ENCODE measurements around the gene DUSP28.

DUSP28 gene

GRCh38 chr2:240586919-240587800 is 27.0 kb downstream of the DUSP28 start:
- FAIRE-seq = no peak

GRCh38 chr2:240588006-240588655 is 28.0 kb downstream of the DUSP28 start:
- no peak for FAIRE-seq

- no peak for FAIRE-seq
Observed at GRCh38 chr2:240588669-240589068, 28.5 kb downstream of the DUSP28 start.

- FAIRE-seq = no peak
Observed at GRCh38 chr2:240589375-240589774, 29.2 kb downstream of the DUSP28 start.

DNA sequence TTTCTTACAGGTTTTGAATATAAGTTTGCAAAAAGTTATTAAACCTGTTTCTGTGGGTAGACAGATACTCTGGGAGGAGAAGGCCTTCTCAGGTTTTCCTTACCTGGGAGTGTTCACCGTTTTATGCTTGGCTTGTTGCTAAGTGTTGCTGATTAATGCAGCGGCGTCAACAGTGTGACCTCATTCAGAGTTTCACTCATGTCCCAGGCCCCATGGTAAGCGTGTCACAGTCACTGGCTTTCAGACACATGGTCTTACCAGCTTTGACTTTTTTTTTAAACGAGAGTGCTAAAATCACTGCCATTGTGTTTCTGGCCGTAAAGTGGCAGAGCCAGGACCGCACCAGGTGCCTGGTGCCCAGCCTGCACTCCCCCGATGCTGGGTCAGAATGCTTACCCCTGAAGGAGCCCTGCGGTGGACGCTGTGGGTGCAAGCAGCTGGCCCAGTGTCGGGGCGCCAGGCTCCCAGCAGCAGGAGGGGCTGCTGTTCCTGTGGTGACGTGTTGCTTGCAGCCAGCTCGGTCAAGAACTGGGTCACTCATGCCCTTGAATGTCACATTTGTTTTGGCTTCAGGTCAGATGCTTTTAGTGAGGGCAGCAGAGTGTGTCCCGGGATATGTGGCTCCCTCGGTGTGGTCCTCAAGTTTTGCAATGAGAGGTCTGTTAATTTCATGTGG is 29.8 kb downstream of the DUSP28 start:
- no peak for FAIRE-seq

DNA sequence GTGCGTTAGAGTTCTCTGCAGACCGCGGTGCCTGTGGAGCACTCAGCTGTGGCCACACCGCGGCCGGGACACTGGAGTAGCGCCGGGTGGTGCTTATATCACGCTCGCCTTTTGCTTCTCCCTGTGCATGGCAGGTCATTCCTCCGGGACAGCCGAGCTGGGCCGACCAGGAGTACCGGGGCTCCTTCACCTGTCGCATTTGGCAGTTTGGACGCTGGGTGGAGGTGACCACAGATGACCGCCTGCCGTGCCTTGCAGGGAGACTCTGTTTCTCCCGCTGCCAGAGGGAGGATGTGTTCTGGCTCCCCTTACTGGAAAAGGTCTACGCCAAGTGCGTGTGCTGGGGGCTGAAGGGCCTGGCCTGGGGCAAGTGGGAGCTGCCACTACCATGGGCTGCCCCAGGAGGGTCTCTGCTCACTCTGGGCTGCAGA is 30.5 kb downstream of the DUSP28 start:
- no peak for FAIRE-seq

- no peak for FAIRE-seq
Observed at GRCh38 chr2:240591226-240591625, 31.1 kb downstream of the DUSP28 start.

- no peak for FAIRE-seq
Observed at GRCh38 chr2:240591784-240592183, 31.6 kb downstream of the DUSP28 start.

- FAIRE-seq = no peak
Observed at GRCh38 chr2:240593026-240593702, 33.0 kb downstream of the DUSP28 start.

DNA sequence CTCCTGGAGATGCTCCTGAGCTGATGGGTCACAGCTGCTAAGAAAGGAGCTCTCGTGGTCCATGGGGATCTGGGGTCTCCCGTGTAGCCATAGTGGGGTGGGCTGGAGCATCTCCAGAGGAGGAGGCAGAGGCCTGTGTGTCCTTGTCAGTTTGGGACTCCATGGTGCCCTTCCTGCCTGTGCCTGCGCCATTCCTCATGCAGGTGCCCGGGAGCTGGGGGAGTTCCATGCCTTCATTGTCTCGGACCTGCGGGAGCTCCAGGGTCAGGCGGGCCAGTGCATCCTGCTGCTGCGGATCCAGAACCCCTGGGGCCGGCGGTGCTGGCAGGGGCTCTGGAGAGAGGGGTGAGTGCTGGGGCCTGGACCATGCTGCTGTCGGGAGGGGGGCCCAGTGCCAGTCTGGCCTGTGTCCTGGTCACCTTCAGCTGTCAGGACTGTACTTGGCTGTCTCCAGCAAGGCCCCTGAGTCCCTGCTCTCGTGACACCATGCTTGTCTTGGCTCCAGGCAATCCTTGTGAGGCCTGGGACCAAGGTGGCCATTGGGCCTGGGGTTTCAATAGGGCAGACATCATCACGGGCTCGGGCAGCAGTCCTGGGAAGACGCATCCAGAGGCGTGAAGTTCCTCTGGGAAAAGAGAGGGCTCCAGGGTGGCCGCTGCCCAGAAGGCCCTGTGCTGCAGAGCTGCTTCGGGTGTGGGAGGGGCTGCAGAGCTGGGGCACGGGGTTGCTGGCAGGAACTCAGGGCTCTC is 33.7 kb downstream of the DUSP28 start:
- FAIRE-seq = no peak

GRCh38 chr2:240594511-240595380 is 34.6 kb downstream of the DUSP28 start:
- no peak for FAIRE-seq

GRCh38 chr2:240595381-240596079 is 35.4 kb downstream of the DUSP28 start:
- no peak for FAIRE-seq

DNA sequence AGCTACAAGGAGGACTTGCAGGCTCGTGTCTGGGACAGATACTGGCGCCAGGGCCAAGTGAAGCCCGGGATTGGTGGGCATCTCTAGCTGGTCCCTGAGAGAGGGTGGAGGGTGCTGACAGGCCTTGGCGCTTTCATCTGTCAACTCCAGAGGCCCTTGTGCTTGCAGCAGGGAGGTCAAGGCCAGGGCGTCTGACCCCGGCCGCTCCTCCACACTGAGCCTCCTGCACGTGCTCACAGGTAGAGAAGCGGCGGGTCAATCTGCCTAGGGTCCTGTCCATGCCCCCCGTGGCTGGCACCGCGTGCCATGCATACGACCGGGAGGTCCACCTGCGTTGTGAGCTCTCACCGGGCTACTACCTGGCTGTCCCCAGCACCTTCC is 35.9 kb downstream of the DUSP28 start:
- FAIRE-seq = no peak

- FAIRE-seq = no peak
Observed at GRCh38 chr2:240596491-240596931, 36.4 kb downstream of the DUSP28 start.

GRCh38 chr2:240597054-240597418 is 36.9 kb downstream of the DUSP28 start:
- no peak for FAIRE-seq

GRCh38 chr2:240597419-240598181 is 37.4 kb downstream of the DUSP28 start:
- FAIRE-seq = no peak

DNA sequence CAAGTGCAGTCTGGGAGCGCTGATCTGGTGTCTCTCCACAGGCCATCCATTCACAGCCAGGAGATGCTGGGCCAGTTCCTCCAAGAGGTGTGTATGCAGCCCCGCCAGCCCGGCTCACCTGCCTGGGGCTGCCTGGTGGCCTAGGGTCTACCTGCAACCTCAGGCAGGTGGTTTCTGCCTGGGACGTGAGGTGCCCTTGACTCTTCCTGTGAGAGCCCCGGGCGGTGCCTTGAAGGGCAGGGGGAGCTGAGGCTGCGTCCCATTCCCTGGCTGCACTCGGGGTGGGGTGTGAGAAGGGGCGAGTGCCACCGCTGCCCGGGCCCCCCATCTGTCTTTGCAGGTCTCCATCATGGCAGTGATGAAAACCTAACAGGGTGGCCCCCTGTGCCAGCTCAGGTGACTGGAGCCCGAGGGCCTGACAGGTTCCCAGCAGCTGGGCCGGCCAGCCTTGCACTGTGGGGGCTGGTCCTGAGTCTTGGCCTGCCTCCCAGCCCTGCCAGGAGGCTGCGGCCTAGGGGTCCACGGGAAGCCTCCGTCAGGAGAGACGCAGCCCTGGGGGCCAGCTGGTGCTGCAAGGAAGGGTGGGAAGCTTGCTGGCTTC is 38.3 kb downstream of the DUSP28 start:
- no peak for FAIRE-seq

DNA sequence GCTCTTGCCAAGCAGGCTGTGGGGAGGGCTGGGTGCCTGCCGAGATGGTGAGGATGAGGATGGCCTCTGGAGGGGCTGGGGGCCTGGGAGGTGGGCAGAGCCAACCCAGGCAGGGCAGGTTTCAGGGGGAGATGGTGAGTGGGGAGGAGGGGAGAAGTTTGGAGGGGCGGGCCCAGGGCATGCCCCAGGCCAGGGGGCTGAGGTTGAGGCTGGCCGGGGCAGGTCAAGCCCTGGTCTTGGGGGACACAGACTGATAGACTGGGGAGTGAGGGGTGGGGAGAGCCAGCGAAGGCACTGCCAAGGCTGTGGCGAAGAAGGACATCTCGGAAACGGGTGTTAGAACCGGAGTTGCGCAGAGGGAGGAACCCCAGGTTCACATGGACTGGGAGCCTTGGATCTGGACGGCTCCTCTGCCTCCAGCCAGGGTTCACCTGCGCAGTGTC is 39.0 kb downstream of the DUSP28 start:
- FAIRE-seq = no peak

GRCh38 chr2:240600451-240600961 is 40.3 kb downstream of the DUSP28 start:
- FAIRE-seq = no peak
